ENCODE data around the gene FADS3. TPM values are rescaled to one million over a fixed set of nuclear protein-coding genes. Genes with fewer than 3 reads are reported as not detected.

Gene FADS3
- total and polyA plus RNA-seq, 9 of the 15 experiments (the other 6 are each of a cell fraction or from before 2014, with no cell fraction given), result 0.97 to 148 (median 92.7) TPM

DNA sequence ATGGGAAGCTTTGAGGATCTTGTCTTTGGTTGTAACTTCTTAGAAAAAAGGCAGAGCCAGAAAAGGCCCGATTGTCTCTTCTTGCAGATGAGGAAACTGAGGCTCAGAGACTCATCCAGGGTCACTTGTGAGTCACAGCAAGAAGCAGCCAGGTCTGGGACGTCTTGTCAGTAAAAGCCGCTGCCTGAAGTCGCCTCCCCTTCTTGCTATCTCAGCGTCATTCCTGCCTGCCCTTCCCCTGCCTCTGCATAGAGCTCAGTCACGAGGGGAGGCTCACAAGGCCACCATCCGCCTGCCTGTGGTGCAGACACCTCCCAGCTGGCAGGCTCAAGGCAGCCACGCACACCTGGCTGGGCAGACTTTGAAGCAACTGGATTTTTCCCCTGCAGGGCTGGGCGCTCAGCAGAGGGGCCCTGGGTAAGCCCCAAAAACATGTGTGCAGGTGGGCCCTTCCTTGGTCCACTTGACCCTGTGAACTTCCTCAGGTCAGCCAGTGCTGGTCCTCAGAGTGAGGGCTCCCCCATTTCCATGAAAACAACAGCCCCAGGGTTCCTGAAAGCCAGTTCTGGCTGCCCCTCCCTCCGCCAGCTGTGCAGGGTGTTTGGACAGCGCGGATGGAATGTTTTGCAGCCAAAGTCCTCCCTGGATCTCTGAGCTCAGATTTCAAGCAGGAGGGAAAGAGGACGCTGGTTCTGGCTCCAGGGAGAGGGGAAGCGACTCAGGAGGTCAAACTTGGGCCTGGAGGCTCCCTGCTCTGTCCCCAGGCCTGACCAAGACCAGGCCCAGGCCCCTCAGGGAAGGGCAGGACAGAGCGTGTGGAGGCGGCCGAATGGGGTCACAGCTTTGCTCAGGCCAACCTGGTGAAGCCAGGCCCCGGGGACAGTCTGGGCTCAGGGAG, 32.1 kb upstream of the FADS3 start (continued):
- TF ChIP-seq, protein P1, sequence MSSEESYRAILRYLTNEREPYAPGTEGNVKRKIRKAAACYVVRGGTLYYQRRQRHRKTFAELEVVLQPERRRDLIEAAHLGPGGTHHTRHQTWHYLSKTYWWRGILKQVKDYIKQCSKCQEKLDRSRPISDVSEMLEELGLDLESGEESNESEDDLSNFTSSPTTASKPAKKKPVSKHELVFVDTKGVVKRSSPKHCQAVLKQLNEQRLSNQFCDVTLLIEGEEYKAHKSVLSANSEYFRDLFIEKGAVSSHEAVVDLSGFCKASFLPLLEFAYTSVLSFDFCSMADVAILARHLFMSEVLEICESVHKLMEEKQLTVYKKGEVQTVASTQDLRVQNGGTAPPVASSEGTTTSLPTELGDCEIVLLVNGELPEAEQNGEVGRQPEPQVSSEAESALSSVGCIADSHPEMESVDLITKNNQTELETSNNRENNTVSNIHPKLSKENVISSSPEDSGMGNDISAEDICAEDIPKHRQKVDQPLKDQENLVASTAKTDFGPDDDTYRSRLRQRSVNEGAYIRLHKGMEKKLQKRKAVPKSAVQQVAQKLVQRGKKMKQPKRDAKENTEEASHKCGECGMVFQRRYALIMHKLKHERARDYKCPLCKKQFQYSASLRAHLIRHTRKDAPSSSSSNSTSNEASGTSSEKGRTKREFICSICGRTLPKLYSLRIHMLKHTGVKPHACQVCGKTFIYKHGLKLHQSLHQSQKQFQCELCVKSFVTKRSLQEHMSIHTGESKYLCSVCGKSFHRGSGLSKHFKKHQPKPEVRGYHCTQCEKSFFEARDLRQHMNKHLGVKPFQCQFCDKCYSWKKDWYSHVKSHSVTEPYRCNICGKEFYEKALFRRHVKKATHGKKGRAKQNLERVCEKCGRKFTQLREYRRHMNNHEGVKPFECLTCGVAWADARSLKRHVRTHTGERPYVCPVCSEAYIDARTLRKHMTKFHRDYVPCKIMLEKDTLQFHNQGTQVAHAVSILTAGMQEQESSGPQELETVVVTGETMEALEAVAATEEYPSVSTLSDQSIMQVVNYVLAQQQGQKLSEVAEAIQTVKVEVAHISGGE (CRISPR knock-in tag; IDR thresholded peaks at IDR 0.05), result 0 out of 6 replicates have a peak, but pooled peaks of 1 of the 3 experiments have one; percentile 17
- peak in 1 of 2 experiments; percentile 17; a peak in 1 of 4 replicates for TF ChIP-seq NRF1 (conservative IDR thresholded peaks at IDR 0.05 in 1 of 2, IDR thresholded peaks at IDR 0.05 in 1 of 2)
- TF ChIP-seq ZBTB7A (IDR thresholded peaks at IDR 0.05; ENCODE audit: borderline replicate concordance, control insufficient read depth, low read depth, low read length), result peak; percentile 26; the same call in 1 of the 2 replicates
- TF ChIP-seq ARID1B (IDR thresholded peaks at IDR 0.05), result 0 out of 2 replicates have a peak, but pooled peaks have one; percentile 5
- no peak for TF ChIP-seq ATF1 (CRISPR knock-in tag; IDR thresholded peaks at IDR 0.05)
- peak; percentile 71 for TF ChIP-seq ATF1 (tag; IDR thresholded peaks at IDR 0.05)
- peak; percentile 39; the same call in 1 of the 2 replicates for TF ChIP-seq JUND (IDR thresholded peaks at IDR 0.05; ENCODE audit: borderline replicate concordance, low read depth, low read length)
- no peak; the same call in 2 of the 3 replicates for TF ChIP-seq JUND (tag; IDR thresholded peaks at IDR 0.05; ENCODE audit: borderline replicate concordance, low read depth, low read length)
- TF ChIP-seq CBFA2T2 (conservative IDR thresholded peaks at IDR 0.05), result peak; percentile 12; the same call in 1 of the 2 replicates
- TF ChIP-seq FOSL1 (tag; conservative IDR thresholded peaks at IDR 0.05), result 0 out of 2 replicates have a peak, but pooled peaks have one; percentile 12
- TF ChIP-seq MEIS2 (IDR thresholded peaks at IDR 0.05; ENCODE audit: partially characterized antibody), result peak; percentile 7

Data from K562 (cell line).